ENCODE data around the gene PTPRU. TPM values are rescaled to one million over a fixed set of nuclear protein-coding genes. Genes with fewer than 3 reads are reported as not detected.

PTPRU gene
- total RNA-seq, 1 experiment from 2014 or later: 41.4 TPM

- BruUV-seq (replicated peaks): no TSS peak
- no peaks in the 10 kb centered on the region for H3K27me3 ChIP-seq (replicated peaks; ENCODE audit: control insufficient read depth, insufficient read depth, low read length)
- H3K27me3 Mint-ChIP-seq (ENCODE audit: insufficient read depth, unreplicated experiment): peaks cover 9% of the 10 kb centered on the region
- ChIA-PET POLR2A (no interaction called here), CTCF (no interaction called here)
- TF ChIP-seq, protein P1, sequence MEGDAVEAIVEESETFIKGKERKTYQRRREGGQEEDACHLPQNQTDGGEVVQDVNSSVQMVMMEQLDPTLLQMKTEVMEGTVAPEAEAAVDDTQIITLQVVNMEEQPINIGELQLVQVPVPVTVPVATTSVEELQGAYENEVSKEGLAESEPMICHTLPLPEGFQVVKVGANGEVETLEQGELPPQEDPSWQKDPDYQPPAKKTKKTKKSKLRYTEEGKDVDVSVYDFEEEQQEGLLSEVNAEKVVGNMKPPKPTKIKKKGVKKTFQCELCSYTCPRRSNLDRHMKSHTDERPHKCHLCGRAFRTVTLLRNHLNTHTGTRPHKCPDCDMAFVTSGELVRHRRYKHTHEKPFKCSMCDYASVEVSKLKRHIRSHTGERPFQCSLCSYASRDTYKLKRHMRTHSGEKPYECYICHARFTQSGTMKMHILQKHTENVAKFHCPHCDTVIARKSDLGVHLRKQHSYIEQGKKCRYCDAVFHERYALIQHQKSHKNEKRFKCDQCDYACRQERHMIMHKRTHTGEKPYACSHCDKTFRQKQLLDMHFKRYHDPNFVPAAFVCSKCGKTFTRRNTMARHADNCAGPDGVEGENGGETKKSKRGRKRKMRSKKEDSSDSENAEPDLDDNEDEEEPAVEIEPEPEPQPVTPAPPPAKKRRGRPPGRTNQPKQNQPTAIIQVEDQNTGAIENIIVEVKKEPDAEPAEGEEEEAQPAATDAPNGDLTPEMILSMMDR (IDR thresholded peaks at IDR 0.05; ENCODE audit: insufficient read depth in 1 of 2, low read depth in 1 of 2, low read length in 1 of 2, severe bottlenecking in 1 of 2, unreplicated experiment in 1 of 2): no peak
- intact Hi-C loops (cut with micrococcal nuclease; ENCODE audit: unreplicated experiment): no loop called here
- no peaks in the 10 kb centered on the region for H3K4me1 ChIP-seq
- H3K4me3 Mint-ChIP-seq (ENCODE audit: unreplicated experiment): no peak overlapping the region
- no peaks in the 10 kb centered on the region for H3K36me3 ChIP-seq (ENCODE audit: control insufficient read depth, insufficient read depth, low read length)
- no peaks in the 10 kb centered on the region for H3K9me3 Mint-ChIP-seq (ENCODE audit: unreplicated experiment)
- no peaks in the 10 kb centered on the region for H3K9me3 ChIP-seq
- H3K27ac Mint-ChIP-seq (ENCODE audit: unreplicated experiment): no peak overlapping the region
- DNase-seq: no peak
- no peaks in the 10 kb centered on the region for H3K36me3 Mint-ChIP-seq (ENCODE audit: insufficient read depth, unreplicated experiment)
- H3K4me1 Mint-ChIP-seq (ENCODE audit: low read depth, unreplicated experiment): no peaks in the 10 kb centered on the region
- H3K4me3 ChIP-seq (ENCODE audit: low read depth, low read length): no peak overlapping the region
Measured at GRCh38 chr1:29360768-29361167, 124.4 kb downstream of the PTPRU start.

GRCh38 chr1:29361686-29362085 is 125.4 kb downstream of the PTPRU start:
- H3K9me3 Mint-ChIP-seq (ENCODE audit: unreplicated experiment): no peaks in the 10 kb centered on the region
- Histone ChIP-seq H3K9me3 (no peaks in the 10 kb centered on the region), H3K27me3 (replicated peaks; ENCODE audit: control insufficient read depth, insufficient read depth, low read length) (no peaks in the 10 kb centered on the region), H3K36me3 (ENCODE audit: control insufficient read depth, insufficient read depth, low read length) (no peaks in the 10 kb centered on the region), H3K4me1 (no peaks in the 10 kb centered on the region), H3K4me3 (ENCODE audit: low read depth, low read length) (no peak overlapping the region)
- DNase-seq: no peak
- POLR2A ChIA-PET: no interaction called here
- CTCF ChIA-PET: no interaction called here
- no peaks in the 10 kb centered on the region for H3K36me3 Mint-ChIP-seq (ENCODE audit: insufficient read depth, unreplicated experiment)
- H3K4me1 Mint-ChIP-seq (ENCODE audit: low read depth, unreplicated experiment): no peaks in the 10 kb centered on the region
- no peak overlapping the region for H3K27ac Mint-ChIP-seq (ENCODE audit: unreplicated experiment)
- no peak overlapping the region for H3K4me3 Mint-ChIP-seq (ENCODE audit: unreplicated experiment)
- peaks cover 11% of the 10 kb centered on the region for H3K27me3 Mint-ChIP-seq (ENCODE audit: insufficient read depth, unreplicated experiment)
- intact Hi-C loops (cut with micrococcal nuclease; ENCODE audit: unreplicated experiment): no loop called here
- no TSS peak for BruUV-seq (replicated peaks)
- TF ChIP-seq, protein P1 (IDR thresholded peaks at IDR 0.05; ENCODE audit: insufficient read depth in 1 of 2, low read depth in 1 of 2, low read length in 1 of 2, severe bottlenecking in 1 of 2, unreplicated experiment in 1 of 2): no peak

DNA sequence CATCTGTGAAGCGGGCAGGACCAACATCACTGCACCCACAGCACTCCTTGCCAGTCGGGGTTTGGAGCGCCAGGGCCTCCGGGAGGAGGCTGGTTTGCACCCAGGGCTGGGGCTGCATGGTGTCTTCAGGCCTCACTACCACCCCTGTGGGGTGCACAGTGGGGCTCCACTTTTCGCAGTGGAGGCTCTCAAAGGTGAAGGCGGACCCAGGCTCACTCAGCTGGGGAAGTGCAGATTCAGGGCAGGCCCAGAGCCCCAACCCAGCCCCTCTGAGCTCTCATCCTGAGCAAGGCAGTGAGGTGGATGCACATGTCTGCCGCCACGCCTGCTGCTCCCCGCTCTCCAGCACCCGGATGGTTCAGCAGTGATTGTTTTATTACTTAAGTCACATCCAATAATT is 125.8 kb downstream of the PTPRU start:
- BruUV-seq (replicated peaks): no TSS peak

More for the DNA sequence above, 125.8 kb downstream of the PTPRU start:
- no peak overlapping the region for H3K4me3 ChIP-seq (ENCODE audit: low read depth, low read length)
- Mint-ChIP-seq H3K36me3 (ENCODE audit: insufficient read depth, unreplicated experiment) (no peaks in the 10 kb centered on the region), H3K9me3 (ENCODE audit: unreplicated experiment) (no peaks in the 10 kb centered on the region), H3K27ac (ENCODE audit: unreplicated experiment) (no peak overlapping the region), H3K4me1 (ENCODE audit: low read depth, unreplicated experiment) (no peaks in the 10 kb centered on the region), H3K27me3 (ENCODE audit: insufficient read depth, unreplicated experiment) (peaks cover 11% of the 10 kb centered on the region), H3K4me3 (ENCODE audit: unreplicated experiment) (no peak overlapping the region)
- ChIA-PET POLR2A (no interaction called here), CTCF (no interaction called here)
- TF ChIP-seq, protein P1 (IDR thresholded peaks at IDR 0.05; ENCODE audit: insufficient read depth in 1 of 2, low read depth in 1 of 2, low read length in 1 of 2, severe bottlenecking in 1 of 2, unreplicated experiment in 1 of 2): no peak
- intact Hi-C loops (cut with micrococcal nuclease; ENCODE audit: unreplicated experiment): no loop called here
- no peaks in the 10 kb centered on the region for H3K9me3 ChIP-seq
- no peaks in the 10 kb centered on the region for H3K36me3 ChIP-seq (ENCODE audit: control insufficient read depth, insufficient read depth, low read length)
- DNase-seq: no peak
- no peaks in the 10 kb centered on the region for H3K27me3 ChIP-seq (replicated peaks; ENCODE audit: control insufficient read depth, insufficient read depth, low read length)
- H3K4me1 ChIP-seq: no peaks in the 10 kb centered on the region
